ENCODE data around the gene GPRC5A.

DNA sequence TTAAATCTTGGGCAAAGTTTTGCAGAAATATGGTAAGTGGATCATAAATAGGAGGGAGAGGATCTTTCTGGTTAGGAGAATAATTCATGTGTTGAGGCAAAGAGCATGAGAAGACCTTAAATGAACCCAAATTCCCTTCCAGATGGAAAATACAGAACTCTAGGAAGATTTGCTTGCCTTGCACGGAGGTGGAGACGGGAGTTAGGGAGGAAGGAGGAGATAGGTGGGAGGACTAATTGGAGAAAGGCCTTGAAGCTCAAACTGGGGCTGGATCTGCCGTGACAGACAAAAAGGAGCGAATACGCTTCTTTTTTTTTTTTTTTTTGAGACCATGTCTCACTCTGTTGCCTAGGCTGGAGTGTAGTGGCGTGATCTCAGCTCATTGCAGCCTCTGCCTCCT lies 5.9 kb downstream of the GPRC5A start:
- TF ChIP-seq CTCF (IDR thresholded peaks at IDR 0.05; ENCODE audit: low read length) = no peak
- TF ChIP-seq EZH2 (IDR thresholded peaks at IDR 0.05; ENCODE audit: borderline replicate concordance, low read length) = no peak

Data from OCI-LY1 (cell line).